ENCODE results near the gene CCDC40. TPM values are rescaled to one million over a fixed set of nuclear protein-coding genes. Genes with fewer than 3 reads are reported as not detected.

CCDC40 gene
- total and polyA plus RNA-seq, 9 of the 15 experiments (the other 6 are each of a cell fraction or from before 2014, with no cell fraction given) = 0.07 to 0.33 TPM; not detected in 7

DNA sequence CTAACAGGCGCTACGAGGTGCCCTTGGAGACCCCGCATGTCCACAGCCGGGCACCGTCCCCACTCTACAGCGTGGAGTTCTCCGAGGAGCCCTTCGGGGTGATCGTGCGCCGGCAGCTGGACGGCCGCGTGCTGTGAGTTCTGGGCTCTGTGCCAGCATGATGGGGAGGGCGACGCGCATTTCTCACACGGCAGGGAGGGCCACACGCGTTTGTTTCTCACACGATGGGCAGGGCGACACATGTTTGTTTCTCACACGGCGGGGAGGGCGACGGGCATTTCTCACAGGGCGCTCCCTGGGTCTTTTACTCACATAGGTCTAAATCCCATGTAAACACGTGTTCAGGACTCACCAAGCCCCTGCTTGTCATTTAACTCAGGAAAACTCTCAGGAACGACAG lies 69.3 kb downstream of the CCDC40 start (continued):
- TF ChIP-seq ETV6 (IDR thresholded peaks at IDR 0.05; ENCODE audit: borderline replicate concordance in 1 of 2, low read depth in 2 of 2, low read length in 1 of 2) = no peak
- no peak for TF ChIP-seq ETV6 (CRISPR knock-in tag; IDR thresholded peaks at IDR 0.05; ENCODE audit: borderline replicate concordance)
- no peak for TF ChIP-seq MCM3 (IDR thresholded peaks at IDR 0.05)
- TF ChIP-seq, protein P1, sequence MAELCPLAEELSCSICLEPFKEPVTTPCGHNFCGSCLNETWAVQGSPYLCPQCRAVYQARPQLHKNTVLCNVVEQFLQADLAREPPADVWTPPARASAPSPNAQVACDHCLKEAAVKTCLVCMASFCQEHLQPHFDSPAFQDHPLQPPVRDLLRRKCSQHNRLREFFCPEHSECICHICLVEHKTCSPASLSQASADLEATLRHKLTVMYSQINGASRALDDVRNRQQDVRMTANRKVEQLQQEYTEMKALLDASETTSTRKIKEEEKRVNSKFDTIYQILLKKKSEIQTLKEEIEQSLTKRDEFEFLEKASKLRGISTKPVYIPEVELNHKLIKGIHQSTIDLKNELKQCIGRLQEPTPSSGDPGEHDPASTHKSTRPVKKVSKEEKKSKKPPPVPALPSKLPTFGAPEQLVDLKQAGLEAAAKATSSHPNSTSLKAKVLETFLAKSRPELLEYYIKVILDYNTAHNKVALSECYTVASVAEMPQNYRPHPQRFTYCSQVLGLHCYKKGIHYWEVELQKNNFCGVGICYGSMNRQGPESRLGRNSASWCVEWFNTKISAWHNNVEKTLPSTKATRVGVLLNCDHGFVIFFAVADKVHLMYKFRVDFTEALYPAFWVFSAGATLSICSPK (IDR thresholded peaks at IDR 0.05; ENCODE audit: borderline replicate concordance) = no peak
- TF ChIP-seq ZNF785 (CRISPR knock-in tag; IDR thresholded peaks at IDR 0.05) = no peak
- TF ChIP-seq, protein P2, sequence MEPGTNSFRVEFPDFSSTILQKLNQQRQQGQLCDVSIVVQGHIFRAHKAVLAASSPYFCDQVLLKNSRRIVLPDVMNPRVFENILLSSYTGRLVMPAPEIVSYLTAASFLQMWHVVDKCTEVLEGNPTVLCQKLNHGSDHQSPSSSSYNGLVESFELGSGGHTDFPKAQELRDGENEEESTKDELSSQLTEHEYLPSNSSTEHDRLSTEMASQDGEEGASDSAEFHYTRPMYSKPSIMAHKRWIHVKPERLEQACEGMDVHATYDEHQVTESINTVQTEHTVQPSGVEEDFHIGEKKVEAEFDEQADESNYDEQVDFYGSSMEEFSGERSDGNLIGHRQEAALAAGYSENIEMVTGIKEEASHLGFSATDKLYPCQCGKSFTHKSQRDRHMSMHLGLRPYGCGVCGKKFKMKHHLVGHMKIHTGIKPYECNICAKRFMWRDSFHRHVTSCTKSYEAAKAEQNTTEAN (CRISPR knock-in tag; IDR thresholded peaks at IDR 0.05) = no peak
- TF ChIP-seq, protein P3, sequence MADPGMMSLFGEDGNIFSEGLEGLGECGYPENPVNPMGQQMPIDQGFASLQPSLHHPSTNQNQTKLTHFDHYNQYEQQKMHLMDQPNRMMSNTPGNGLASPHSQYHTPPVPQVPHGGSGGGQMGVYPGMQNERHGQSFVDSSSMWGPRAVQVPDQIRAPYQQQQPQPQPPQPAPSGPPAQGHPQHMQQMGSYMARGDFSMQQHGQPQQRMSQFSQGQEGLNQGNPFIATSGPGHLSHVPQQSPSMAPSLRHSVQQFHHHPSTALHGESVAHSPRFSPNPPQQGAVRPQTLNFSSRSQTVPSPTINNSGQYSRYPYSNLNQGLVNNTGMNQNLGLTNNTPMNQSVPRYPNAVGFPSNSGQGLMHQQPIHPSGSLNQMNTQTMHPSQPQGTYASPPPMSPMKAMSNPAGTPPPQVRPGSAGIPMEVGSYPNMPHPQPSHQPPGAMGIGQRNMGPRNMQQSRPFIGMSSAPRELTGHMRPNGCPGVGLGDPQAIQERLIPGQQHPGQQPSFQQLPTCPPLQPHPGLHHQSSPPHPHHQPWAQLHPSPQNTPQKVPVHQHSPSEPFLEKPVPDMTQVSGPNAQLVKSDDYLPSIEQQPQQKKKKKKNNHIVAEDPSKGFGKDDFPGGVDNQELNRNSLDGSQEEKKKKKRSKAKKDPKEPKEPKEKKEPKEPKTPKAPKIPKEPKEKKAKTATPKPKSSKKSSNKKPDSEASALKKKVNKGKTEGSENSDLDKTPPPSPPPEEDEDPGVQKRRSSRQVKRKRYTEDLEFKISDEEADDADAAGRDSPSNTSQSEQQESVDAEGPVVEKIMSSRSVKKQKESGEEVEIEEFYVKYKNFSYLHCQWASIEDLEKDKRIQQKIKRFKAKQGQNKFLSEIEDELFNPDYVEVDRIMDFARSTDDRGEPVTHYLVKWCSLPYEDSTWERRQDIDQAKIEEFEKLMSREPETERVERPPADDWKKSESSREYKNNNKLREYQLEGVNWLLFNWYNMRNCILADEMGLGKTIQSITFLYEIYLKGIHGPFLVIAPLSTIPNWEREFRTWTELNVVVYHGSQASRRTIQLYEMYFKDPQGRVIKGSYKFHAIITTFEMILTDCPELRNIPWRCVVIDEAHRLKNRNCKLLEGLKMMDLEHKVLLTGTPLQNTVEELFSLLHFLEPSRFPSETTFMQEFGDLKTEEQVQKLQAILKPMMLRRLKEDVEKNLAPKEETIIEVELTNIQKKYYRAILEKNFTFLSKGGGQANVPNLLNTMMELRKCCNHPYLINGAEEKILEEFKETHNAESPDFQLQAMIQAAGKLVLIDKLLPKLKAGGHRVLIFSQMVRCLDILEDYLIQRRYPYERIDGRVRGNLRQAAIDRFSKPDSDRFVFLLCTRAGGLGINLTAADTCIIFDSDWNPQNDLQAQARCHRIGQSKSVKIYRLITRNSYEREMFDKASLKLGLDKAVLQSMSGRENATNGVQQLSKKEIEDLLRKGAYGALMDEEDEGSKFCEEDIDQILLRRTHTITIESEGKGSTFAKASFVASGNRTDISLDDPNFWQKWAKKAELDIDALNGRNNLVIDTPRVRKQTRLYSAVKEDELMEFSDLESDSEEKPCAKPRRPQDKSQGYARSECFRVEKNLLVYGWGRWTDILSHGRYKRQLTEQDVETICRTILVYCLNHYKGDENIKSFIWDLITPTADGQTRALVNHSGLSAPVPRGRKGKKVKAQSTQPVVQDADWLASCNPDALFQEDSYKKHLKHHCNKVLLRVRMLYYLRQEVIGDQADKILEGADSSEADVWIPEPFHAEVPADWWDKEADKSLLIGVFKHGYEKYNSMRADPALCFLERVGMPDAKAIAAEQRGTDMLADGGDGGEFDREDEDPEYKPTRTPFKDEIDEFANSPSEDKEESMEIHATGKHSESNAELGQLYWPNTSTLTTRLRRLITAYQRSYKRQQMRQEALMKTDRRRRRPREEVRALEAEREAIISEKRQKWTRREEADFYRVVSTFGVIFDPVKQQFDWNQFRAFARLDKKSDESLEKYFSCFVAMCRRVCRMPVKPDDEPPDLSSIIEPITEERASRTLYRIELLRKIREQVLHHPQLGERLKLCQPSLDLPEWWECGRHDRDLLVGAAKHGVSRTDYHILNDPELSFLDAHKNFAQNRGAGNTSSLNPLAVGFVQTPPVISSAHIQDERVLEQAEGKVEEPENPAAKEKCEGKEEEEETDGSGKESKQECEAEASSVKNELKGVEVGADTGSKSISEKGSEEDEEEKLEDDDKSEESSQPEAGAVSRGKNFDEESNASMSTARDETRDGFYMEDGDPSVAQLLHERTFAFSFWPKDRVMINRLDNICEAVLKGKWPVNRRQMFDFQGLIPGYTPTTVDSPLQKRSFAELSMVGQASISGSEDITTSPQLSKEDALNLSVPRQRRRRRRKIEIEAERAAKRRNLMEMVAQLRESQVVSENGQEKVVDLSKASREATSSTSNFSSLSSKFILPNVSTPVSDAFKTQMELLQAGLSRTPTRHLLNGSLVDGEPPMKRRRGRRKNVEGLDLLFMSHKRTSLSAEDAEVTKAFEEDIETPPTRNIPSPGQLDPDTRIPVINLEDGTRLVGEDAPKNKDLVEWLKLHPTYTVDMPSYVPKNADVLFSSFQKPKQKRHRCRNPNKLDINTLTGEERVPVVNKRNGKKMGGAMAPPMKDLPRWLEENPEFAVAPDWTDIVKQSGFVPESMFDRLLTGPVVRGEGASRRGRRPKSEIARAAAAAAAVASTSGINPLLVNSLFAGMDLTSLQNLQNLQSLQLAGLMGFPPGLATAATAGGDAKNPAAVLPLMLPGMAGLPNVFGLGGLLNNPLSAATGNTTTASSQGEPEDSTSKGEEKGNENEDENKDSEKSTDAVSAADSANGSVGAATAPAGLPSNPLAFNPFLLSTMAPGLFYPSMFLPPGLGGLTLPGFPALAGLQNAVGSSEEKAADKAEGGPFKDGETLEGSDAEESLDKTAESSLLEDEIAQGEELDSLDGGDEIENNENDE (IDR thresholded peaks at IDR 0.05; ENCODE audit: low read depth, low read length) = no peak
- TF ChIP-seq SAFB (IDR thresholded peaks at IDR 0.05; ENCODE audit: borderline replicate concordance, low read depth, low read length) = peak; percentile 23; the same call in 1 of the 2 replicates
- TF ChIP-seq THRAP3 (IDR thresholded peaks at IDR 0.05; ENCODE audit: borderline replicate concordance) = no peak
- no peak for TF ChIP-seq ZFPM2 (CRISPR knock-in tag; IDR thresholded peaks at IDR 0.05)
- TF ChIP-seq ZNF3 (CRISPR knock-in tag; IDR thresholded peaks at IDR 0.05) = no peak
- TF ChIP-seq HNRNPLL (IDR thresholded peaks at IDR 0.05; ENCODE audit: low read depth, low read length, poor library complexity, severe bottlenecking) = no peak
- TF ChIP-seq CBX3 (IDR thresholded peaks at IDR 0.05; ENCODE audit: borderline replicate concordance in 1 of 2, low read length in 2 of 2) = no peak
- TF ChIP-seq, protein P4, sequence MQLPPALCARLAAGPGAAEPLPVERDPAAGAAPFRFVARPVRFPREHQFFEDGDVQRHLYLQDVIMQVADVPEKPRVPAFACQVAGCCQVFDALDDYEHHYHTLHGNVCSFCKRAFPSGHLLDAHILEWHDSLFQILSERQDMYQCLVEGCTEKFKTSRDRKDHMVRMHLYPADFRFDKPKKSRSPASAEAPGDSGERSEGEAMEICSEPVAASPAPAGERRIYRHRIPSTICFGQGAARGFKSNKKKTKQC (CRISPR knock-in tag; IDR thresholded peaks at IDR 0.05) = no peak

Measured in K562 (cell line).